Mesenchymal stem cell (in vitro differentiated cells and primary cell): ENCODE measurements around the gene METRNL.
"Not testable (repeated sequence)": the region's sequence is repeated elsewhere in the genome, so short reads cannot be mapped to it uniquely, and the experiment has no call there.

Experiments used
- DNase-seq: peaks from one replicate; pipeline ENCODE4 v3.0.0-alpha.2; 2013
- H2AFZ ChIP-seq: one replicate; pipeline ENCODE4 v1.6.1; 2013; ENCODE audit warnings: low read depth, mild to moderate bottlenecking, control low read depth, inconsistent platforms, low read length, moderate library complexity
- H2AK5ac ChIP-seq: 2 replicates; pipeline ENCODE4 v1.6.1; 2013; ENCODE audit warnings: low read length, moderate library complexity, mild to moderate bottlenecking, inconsistent platforms; ENCODE audit not compliant: severe bottlenecking
- H2BK120ac ChIP-seq: one replicate; pipeline ENCODE4 v1.6.1; 2013; ENCODE audit warnings: low read depth, mild to moderate bottlenecking, inconsistent platforms, low read length, moderate library complexity
- H2BK12ac ChIP-seq, 2 experiments: one replicate each; pipeline ENCODE4 v1.6.1; 2013; ENCODE audit warnings: inconsistent platforms in 2 of 2, low read length in 2 of 2, mild to moderate bottlenecking in 2 of 2, moderate library complexity in 2 of 2, control low read depth in 1 of 2
- H2BK15ac ChIP-seq: one replicate; pipeline ENCODE4 v1.6.1; 2013; ENCODE audit warnings: mild to moderate bottlenecking, low read depth, inconsistent platforms; ENCODE audit not compliant: poor library complexity, severe bottlenecking
- H2BK5ac ChIP-seq: 2 replicates; pipeline ENCODE4 v1.6.1; 2013; ENCODE audit warnings: low read depth, mild to moderate bottlenecking, low read length, control low read depth, inconsistent platforms; ENCODE audit not compliant: poor library complexity, severe bottlenecking
- H3K14ac ChIP-seq, 2 experiments: one replicate each; pipeline ENCODE4 v1.6.1; 2013; ENCODE audit warnings: inconsistent platforms in 2 of 2, low read length in 2 of 2, control low read depth in 1 of 2, mild to moderate bottlenecking in 1 of 2, moderate library complexity in 1 of 2
- H3K18ac ChIP-seq, 2 experiments: one replicate each; pipeline ENCODE4 v1.6.1; 2013; ENCODE audit warnings: inconsistent platforms in 2 of 2, low read length in 2 of 2, control low read depth in 1 of 2, low read depth in 1 of 2, mild to moderate bottlenecking in 1 of 2
- H3K23ac ChIP-seq, 2 experiments: one replicate each; pipeline ENCODE4 v1.6.1; 2013; ENCODE audit warnings: inconsistent platforms in 2 of 2, low read length in 2 of 2, mild to moderate bottlenecking in 2 of 2, moderate library complexity in 2 of 2, control low read depth in 1 of 2
- H3K27ac ChIP-seq: 2 replicates; pipeline ENCODE4 v1.5.1; 2013; ENCODE audit warnings: mild to moderate bottlenecking, moderate library complexity, low read length, control low read depth, inconsistent platforms; ENCODE audit not compliant: poor library complexity, severe bottlenecking
- H3K27me3 ChIP-seq, 2 experiments: 2 replicates each; pipeline versions ENCODE4 v1.6.1 to v1.7.0; 2013; ENCODE audit warnings: low read length in 2 of 2, mild to moderate bottlenecking in 2 of 2, moderate library complexity in 2 of 2, control low read depth in 1 of 2, inconsistent platforms in 1 of 2; ENCODE audit not compliant: control insufficient read depth in 1 of 2, insufficient read depth in 1 of 2
- H3K36me3 ChIP-seq, 2 experiments: 2 replicates each; pipeline versions ENCODE4 v1.6.1 to v1.7.0; 2013; ENCODE audit warnings: low read length in 2 of 2, control low read depth in 1 of 2, inconsistent platforms in 1 of 2, low read depth in 1 of 2, mild to moderate bottlenecking in 1 of 2; ENCODE audit not compliant: insufficient read depth in 2 of 2, control insufficient read depth in 1 of 2
- H3K4ac ChIP-seq, 2 experiments: one replicate each; pipeline ENCODE4 v1.6.1; 2013; ENCODE audit warnings: inconsistent platforms in 2 of 2, low read length in 2 of 2, mild to moderate bottlenecking in 2 of 2, moderate library complexity in 2 of 2, control low read depth in 1 of 2, low read depth in 1 of 2
- H3K4me1 ChIP-seq: 2 replicates; pipeline ENCODE4 v1.6.1; 2013; ENCODE audit warnings: low read depth, low read length, control low read depth; ENCODE audit not compliant: control insufficient read depth, insufficient read depth
- H3K4me2 ChIP-seq: 2 replicates; pipeline ENCODE4 v1.6.1; 2013; ENCODE audit warnings: low read length, mild to moderate bottlenecking, inconsistent platforms; ENCODE audit not compliant: poor library complexity, severe bottlenecking
- H3K4me3 ChIP-seq, 2 experiments: 2 replicates each; pipeline versions ENCODE4 v1.5.1 to v1.7.0; 2013; ENCODE audit warnings: low read length in 2 of 2, mild to moderate bottlenecking in 2 of 2, control low read depth in 1 of 2, low read depth in 1 of 2; ENCODE audit not compliant: insufficient read depth in 1 of 2
- H3K79me1 ChIP-seq: replicated peaks from 2 replicates; pipeline ENCODE4 v1.6.1; 2013; ENCODE audit warnings: mild to moderate bottlenecking, control low read depth, low read length, inconsistent platforms; ENCODE audit not compliant: poor library complexity, severe bottlenecking
- H3K9ac ChIP-seq: 2 replicates; pipeline ENCODE4 v1.7.0; 2013; ENCODE audit warnings: mild to moderate bottlenecking, low read length, moderate library complexity
- H3K9me3 ChIP-seq: 2 replicates; pipeline ENCODE4 v1.7.0; 2013; ENCODE audit warnings: mild to moderate bottlenecking, low read length; ENCODE audit not compliant: control insufficient read depth
- H4K8ac ChIP-seq: one replicate; pipeline ENCODE4 v1.6.1; 2013; ENCODE audit warnings: inconsistent platforms, mild to moderate bottlenecking, low read length, moderate library complexity
- H4K91ac ChIP-seq: one replicate; pipeline ENCODE4 v1.6.1; 2013; ENCODE audit warnings: mild to moderate bottlenecking, low read length, inconsistent platforms
- WGBS: methylation state at CpG from one replicate; pipeline ENCODE4 v1.1.7; 2013; ENCODE audit warnings: mixed read lengths; 5-methylcytosine and 5-hydroxymethylcytosine counted together

METRNL gene

DNA sequence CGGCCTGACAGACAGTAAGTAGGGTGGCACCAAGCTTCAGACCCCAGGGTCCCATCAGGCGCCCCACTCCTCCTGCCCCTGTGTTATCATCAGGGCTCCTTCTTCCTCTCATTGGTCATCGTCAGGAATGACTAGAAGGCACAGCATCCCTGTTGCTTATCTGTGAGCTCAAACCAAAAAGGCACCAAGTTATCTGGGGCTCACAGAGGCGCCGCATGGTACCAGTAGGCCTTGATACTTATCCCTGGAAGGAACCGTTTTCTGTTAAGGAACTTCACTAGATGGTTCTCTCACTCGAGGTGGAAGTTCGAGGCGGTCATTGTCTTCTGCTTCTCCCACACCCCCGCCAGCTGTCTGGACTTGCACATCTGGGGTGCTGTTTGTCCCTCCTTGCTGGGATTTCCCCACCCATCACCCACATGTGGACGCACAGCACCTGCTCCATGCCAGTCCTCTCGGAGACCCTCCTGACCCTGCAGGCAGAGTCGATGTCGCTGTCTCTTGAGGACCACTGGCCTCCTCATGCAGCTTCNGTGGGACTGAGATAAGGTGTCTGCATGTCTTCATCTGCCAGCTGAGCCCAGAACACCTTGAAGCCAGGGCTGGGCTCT lies 52.1 kb downstream of the METRNL start:
- Histone ChIP-seq H2AFZ (no peak overlapping the region), H4K91ac (peak overlapping the region; percentile 27), H3K4me1 (peaks cover 13% of the 10 kb centered on the region), H3K36me3 (no peaks in the 10 kb centered on the region), H3K27me3 (peaks cover 12 to 13% of the 10 kb centered on the region in 2 experiments), H3K14ac (no peak overlapping the region), H3K9me3 (no peaks in the 10 kb centered on the region), H3K23ac (no peak overlapping the region), H2BK12ac (no peak overlapping the region), H2BK120ac (no peak overlapping the region), H2BK5ac (no peak overlapping the region), H3K4me3 (no peak overlapping the region), H2AK5ac (no peak overlapping the region), H3K79me1 (no peaks in the 10 kb centered on the region), H3K4me2 (no peak overlapping the region), H4K8ac (no peak overlapping the region), H3K9ac (no peak overlapping the region), H2BK15ac (no peak overlapping the region), H3K27ac (no peak overlapping the region), H3K4ac (no peak overlapping the region), H3K18ac (no peak overlapping the region)
- DNase-seq = no peak
- WGBS = 93% methylated on average over 14 of the region's 14 CpGs

GRCh38 chr17:83132251-83133081 lies 53.1 kb downstream of the METRNL start:
- no peaks in the 10 kb centered on the region for H3K36me3 ChIP-seq
- H3K9me3 ChIP-seq = no peaks in the 10 kb centered on the region
- no peak overlapping the region for H4K91ac ChIP-seq
- H2AK5ac ChIP-seq = peak overlapping the region; percentile 19
- H3K23ac ChIP-seq = no peak overlapping the region
- H2BK120ac ChIP-seq = no peak overlapping the region
- H2BK12ac ChIP-seq = no peak overlapping the region
- H4K8ac ChIP-seq = no peak overlapping the region
- H3K4me3 ChIP-seq = no peak overlapping the region
- H3K27me3 ChIP-seq = peaks cover 17% of the 10 kb centered on the region in 2 experiments
- H2BK5ac ChIP-seq = no peak overlapping the region
- no peak overlapping the region for H3K9ac ChIP-seq
- no peak for DNase-seq
- peaks cover 9% of the 10 kb centered on the region for H3K4me1 ChIP-seq
- H2BK15ac ChIP-seq = no peak overlapping the region
- H3K4ac ChIP-seq = no peak overlapping the region
- H3K4me2 ChIP-seq = no peak overlapping the region
- H2AFZ ChIP-seq = no peak overlapping the region
- no peak overlapping the region for H3K27ac ChIP-seq
- WGBS = 87% methylated on average over 21 of the region's 21 CpGs
- H3K14ac ChIP-seq = no peak overlapping the region
- H3K79me1 ChIP-seq = no peaks in the 10 kb centered on the region
- H3K18ac ChIP-seq = no peak overlapping the region

GRCh38 chr17:83133302-83134121 lies 54.1 kb downstream of the METRNL start:
- H3K9me3 ChIP-seq = no peaks in the 10 kb centered on the region
- H3K27me3 ChIP-seq = peaks cover 19 to 24% of the 10 kb centered on the region in 2 experiments
- no peak overlapping the region for H4K8ac ChIP-seq
- no peaks in the 10 kb centered on the region for H3K36me3 ChIP-seq
- no peak overlapping the region for H3K9ac ChIP-seq
- no peak overlapping the region for H3K23ac ChIP-seq
- H3K4me3 ChIP-seq = no peak overlapping the region
- WGBS = 84% methylated on average over 16 of the region's 16 CpGs
- H3K4me2 ChIP-seq = no peak overlapping the region
- H3K27ac ChIP-seq = no peak overlapping the region
- no peak overlapping the region for H2BK12ac ChIP-seq
- no peak for DNase-seq
- H2BK5ac ChIP-seq = no peak overlapping the region
- no peak overlapping the region for H4K91ac ChIP-seq
- H3K14ac ChIP-seq = no peak overlapping the region
- H2BK15ac ChIP-seq = no peak overlapping the region
- peaks cover 9% of the 10 kb centered on the region for H3K4me1 ChIP-seq
- no peak overlapping the region for H3K18ac ChIP-seq
- H3K4ac ChIP-seq = no peak overlapping the region
- no peak overlapping the region for H2AK5ac ChIP-seq
- H3K79me1 ChIP-seq = no peaks in the 10 kb centered on the region
- no peak overlapping the region for H2BK120ac ChIP-seq
- H2AFZ ChIP-seq = no peak overlapping the region

DNA sequence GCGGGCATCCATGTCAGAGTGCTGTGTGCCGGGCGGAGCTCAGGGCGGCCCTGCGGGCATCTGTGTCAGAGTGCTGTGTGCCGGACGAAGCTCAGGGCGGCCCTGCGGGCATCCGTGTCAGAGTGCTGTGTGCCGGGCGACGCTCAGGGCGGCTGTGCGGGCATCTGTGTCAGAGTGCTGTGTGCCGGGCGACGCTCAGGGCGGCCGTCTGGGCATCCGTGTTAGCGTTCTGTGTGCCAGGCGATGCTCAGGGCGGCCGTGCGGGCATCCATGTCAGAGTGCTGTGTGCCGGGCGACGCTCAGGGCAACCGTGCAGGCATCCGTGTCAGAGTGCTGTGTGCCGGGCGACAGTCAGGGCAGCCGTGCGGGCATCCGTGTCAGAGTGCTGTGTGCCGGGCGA lies 55.0 kb downstream of the METRNL start:
- not testable (repeated sequence) for H2BK120ac ChIP-seq, H2AFZ ChIP-seq, H3K18ac ChIP-seq, H2BK12ac ChIP-seq, H4K8ac ChIP-seq, DNase-seq, H4K91ac ChIP-seq, H2AK5ac ChIP-seq, H3K79me1 ChIP-seq, H3K4ac ChIP-seq, H3K4me2 ChIP-seq, H3K4me1 ChIP-seq, H3K27ac ChIP-seq, H3K36me3 ChIP-seq, H2BK15ac ChIP-seq, H3K23ac ChIP-seq, H3K9me3 ChIP-seq, H3K4me3 ChIP-seq, H3K14ac ChIP-seq, H3K9ac ChIP-seq, H2BK5ac ChIP-seq
- peaks cover 15 to 24% of the 10 kb centered on the region in 2 experiments for H3K27me3 ChIP-seq
- WGBS = 91% methylated on average over 35 of the region's 38 CpGs
